Astrocyte of the cerebellum (primary cell): ENCODE measurements around the gene SYNGAP1.
A peak's percentile ranks its signal among the peaks of the same experiment; 100 is the strongest.

ENCODE experiments used
- DNase-seq: peaks from one replicate; pipeline ENCODE4 v3.0.0-alpha.2; 2011; ENCODE audit warnings: low read depth
- H3K4me3 ChIP-seq: 2 replicates; pipeline ENCODE4 v1.5.1; 2011; ENCODE audit warnings: mild to moderate bottlenecking, low read depth, low read length, moderate library complexity
- in situ Hi-C: cut with HindIII; loops from 2 replicates; pipeline ENCODE4 v1.10.0; 2017; ENCODE audit warnings: low sequenced_read_pairs
- TF ChIP-seq, protein P1 (sequence below): IDR thresholded peaks from 2 replicates; pipeline ENCODE4 v1.5.1; 2012; ENCODE audit warnings: low read length, low read depth, moderate library complexity, mild to moderate bottlenecking; ENCODE audit errors: missing control alignments

Gene SYNGAP1

DNA sequence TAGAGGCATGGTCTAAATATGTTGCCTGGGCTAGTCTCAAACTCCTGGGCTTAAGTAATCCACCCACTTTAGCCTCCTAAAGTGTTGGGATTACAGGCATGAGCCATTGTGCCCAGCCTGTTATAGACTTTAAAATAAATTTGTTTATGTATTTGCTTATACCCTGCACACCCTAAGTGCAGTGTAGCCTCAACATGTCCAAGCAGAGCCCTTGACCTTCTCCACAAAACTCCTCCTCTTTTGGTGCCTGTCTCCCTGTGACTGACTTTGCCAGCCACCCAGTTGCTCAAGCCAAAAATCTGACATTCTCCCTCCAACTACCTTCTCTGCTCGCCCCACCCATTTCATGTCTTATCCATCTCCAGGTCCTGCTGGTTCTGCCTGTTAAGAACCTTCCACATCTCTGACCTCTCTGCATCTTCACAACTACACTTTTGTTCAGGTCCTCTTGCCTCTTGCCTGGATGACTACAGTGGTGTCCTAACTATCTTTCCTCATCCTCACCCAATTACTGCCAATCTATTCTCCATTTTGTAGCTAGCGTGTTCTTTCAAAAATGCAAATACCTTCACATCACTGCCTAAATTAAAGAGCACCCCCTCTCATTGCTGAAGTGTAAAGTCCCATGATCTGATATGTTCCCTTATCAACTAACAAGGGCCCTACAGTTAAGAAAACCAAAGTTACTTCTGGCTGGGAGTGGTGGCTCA, 39.4 kb upstream of the SYNGAP1 start:
- DNase-seq: no peak
- H3K4me3 ChIP-seq: no peak overlapping the region
- in situ Hi-C loops: no loop called here
- TF ChIP-seq, protein P1, sequence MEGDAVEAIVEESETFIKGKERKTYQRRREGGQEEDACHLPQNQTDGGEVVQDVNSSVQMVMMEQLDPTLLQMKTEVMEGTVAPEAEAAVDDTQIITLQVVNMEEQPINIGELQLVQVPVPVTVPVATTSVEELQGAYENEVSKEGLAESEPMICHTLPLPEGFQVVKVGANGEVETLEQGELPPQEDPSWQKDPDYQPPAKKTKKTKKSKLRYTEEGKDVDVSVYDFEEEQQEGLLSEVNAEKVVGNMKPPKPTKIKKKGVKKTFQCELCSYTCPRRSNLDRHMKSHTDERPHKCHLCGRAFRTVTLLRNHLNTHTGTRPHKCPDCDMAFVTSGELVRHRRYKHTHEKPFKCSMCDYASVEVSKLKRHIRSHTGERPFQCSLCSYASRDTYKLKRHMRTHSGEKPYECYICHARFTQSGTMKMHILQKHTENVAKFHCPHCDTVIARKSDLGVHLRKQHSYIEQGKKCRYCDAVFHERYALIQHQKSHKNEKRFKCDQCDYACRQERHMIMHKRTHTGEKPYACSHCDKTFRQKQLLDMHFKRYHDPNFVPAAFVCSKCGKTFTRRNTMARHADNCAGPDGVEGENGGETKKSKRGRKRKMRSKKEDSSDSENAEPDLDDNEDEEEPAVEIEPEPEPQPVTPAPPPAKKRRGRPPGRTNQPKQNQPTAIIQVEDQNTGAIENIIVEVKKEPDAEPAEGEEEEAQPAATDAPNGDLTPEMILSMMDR: no peak

DNA sequence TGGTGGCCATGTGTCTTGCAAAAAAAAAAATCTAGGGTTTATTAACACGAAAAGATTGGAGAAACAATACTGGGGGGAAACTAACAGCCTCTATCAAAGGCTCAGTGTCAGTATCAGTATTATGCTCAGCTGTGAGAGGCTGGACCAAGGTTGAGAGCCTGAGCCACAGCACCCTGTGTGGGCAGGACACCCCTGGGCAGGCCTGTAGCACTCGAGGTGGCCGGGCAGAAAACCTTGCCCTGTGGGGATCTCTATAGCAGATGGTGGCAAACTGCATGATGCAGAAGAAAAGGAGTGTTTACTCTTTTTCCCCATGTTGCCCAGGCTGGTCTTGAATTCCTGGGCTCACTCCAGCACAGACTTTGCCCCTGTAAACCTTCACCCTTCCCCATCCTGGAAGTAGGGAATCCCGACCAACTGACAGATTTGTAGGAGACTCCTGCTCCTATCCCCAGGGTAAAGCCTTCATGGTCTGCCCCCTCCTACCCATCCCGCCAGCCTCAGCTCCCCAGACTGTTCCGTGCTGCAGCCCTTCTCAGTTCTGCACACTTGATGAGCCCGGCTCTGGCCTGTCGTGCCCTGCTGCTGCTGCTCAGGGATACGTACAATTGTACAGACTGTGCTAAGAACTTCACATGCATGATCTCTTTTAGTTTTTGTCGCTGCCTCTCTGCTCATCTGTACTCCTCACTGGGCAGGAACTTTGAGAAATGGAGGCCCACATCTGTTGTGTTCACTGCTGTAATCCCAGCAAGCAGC, 36.3 kb upstream of the SYNGAP1 start:
- TF ChIP-seq, protein P1: no peak
- no peak overlapping the region for H3K4me3 ChIP-seq
- in situ Hi-C loops: no loop called here
- DNase-seq: no peak

- in situ Hi-C loops: no loop called here
- TF ChIP-seq, protein P1: peak; percentile 57
- DNase-seq: peak; percentile 32
- H3K4me3 ChIP-seq: no peak overlapping the region
Observed at GRCh38 chr6:33384581-33385020, 35.3 kb upstream of the SYNGAP1 start.

- TF ChIP-seq, protein P1: no peak
- DNase-seq: no peak
- no peak overlapping the region for H3K4me3 ChIP-seq
- in situ Hi-C loops: no loop called here
Observed at GRCh38 chr6:33390173-33390572, 29.7 kb upstream of the SYNGAP1 start.

GRCh38 chr6:33390767-33391277, 29.0 kb upstream of the SYNGAP1 start:
- in situ Hi-C loops: no loop called here
- peak overlapping the region; percentile 17 for H3K4me3 ChIP-seq
- DNase-seq: no peak
- TF ChIP-seq, protein P1: no peak

GRCh38 chr6:33391278-33391921, 28.5 kb upstream of the SYNGAP1 start, which contains the start of gene KIFC1:
KIFC1 (plus strand) TSS chr6:33391823; CDS start chr6:33391986, 163 bp downstream.
- TF ChIP-seq, protein P1: peak; percentile 96
- DNase-seq: peak; percentile 99
- peak within 1 kb of the TSS; percentile 93 for H3K4me3 ChIP-seq
- in situ Hi-C loops: no loop called here
